T-cell (primary cell): ENCODE measurements around the gene PBX1. TPM values are rescaled to one million over a fixed set of nuclear protein-coding genes. Genes with fewer than 3 reads are reported as not detected.

Experiments used
- ATAC-seq, 4 experiments: fragments of 200-7000 bp in 3 of 4; fragments of 150-1000 bp in 1 of 4; cut with Tn5 transposase; replicated peaks in 1 of 4; 1 replicate in 3 of 4; 2 replicates in 1 of 4; pipeline ENCODE4 v1.10.0; 2021; ENCODE audit warnings: moderate library complexity in 3 of 4, mild to moderate bottlenecking in 2 of 4, moderate number of reproducible peaks in 1 of 4
- CTCF ChIA-PET, 2 donors: fragments of 300-600 bp; sonication (Branson Sonifier 250); formaldehyde crosslinking; loops; one replicate each; lab custom pipeline; 2022; ENCODE audit warnings: antibody characterized with exemption in 2 of 2; lab: Charles Lee
- POLR2A ChIA-PET, 2 donors: fragments of 300-600 bp; sonication (Branson Sonifier 250); formaldehyde crosslinking; loops; one replicate each; lab custom pipeline; 2022; ENCODE audit warnings: antibody characterized with exemption in 2 of 2; lab: Charles Lee
- DNase-seq, 35 experiments: peaks; one replicate each; pipeline versions ENCODE4 v3.0.0 to v3.0.0-alpha.2; 2013 to 2023
- H3K27ac ChIP-seq: one replicate; pipeline ENCODE4 v1.5.1; 2013; ENCODE audit warnings: low read length
- H3K27me3 ChIP-seq, 2 experiments: replicated peaks in 1 of 2; 1 replicate in 1 of 2; 2 replicates in 1 of 2; pipeline versions ENCODE4 v1.6.1 to v1.7.0; 2013; ENCODE audit warnings: low read length in 1 of 2, mixed read lengths in 1 of 2; ENCODE audit not compliant: control insufficient read depth in 2 of 2, insufficient read depth in 2 of 2; ENCODE audit errors: extremely low read depth in 1 of 2
- H3K36me3 ChIP-seq, 2 donors: 1 replicate in 1 of 2; 2 replicates in 1 of 2; pipeline versions ENCODE4 v1.6.1 to v1.7.0; 2013; ENCODE audit warnings: low read length in 1 of 2; ENCODE audit not compliant: control insufficient read depth in 2 of 2, insufficient read depth in 1 of 2; ENCODE audit errors: extremely low read depth in 1 of 2
- H3K4me1 ChIP-seq, 2 experiments: 1 replicate in 1 of 2; 2 replicates in 1 of 2; pipeline versions ENCODE4 v1.6.1 to v1.7.0; 2013; ENCODE audit warnings: low read length in 2 of 2, mixed read lengths in 1 of 2; ENCODE audit not compliant: insufficient read depth in 2 of 2, control insufficient read depth in 1 of 2; ENCODE audit errors: extremely low read depth in 1 of 2
- H3K4me3 ChIP-seq, 2 donors: 1 replicate in 1 of 2; 2 replicates in 1 of 2; pipeline versions ENCODE4 v1.5.1 to v1.7.0; 2013; ENCODE audit warnings: mild to moderate bottlenecking in 2 of 2, low read length in 1 of 2, moderate library complexity in 1 of 2; ENCODE audit not compliant: control insufficient read depth in 1 of 2; ENCODE audit errors: extremely low read depth in 1 of 2
- H3K9me3 ChIP-seq: 2 replicates; pipeline ENCODE4 v1.7.0; 2013
- H3K27ac Mint-ChIP-seq, 2 donors: one replicate each; pipeline ENCODE4 v1.8.0; 2020 to 2021; ENCODE audit warnings: mild to moderate bottlenecking in 2 of 2, mixed read lengths in 2 of 2
- H3K27me3 Mint-ChIP-seq, 2 donors: one replicate each; pipeline ENCODE4 v1.8.0; 2021 to 2022; ENCODE audit warnings: mixed read lengths in 2 of 2
- H3K36me3 Mint-ChIP-seq: one replicate; pipeline ENCODE4 v1.8.0; 2021; ENCODE audit warnings: mixed read lengths
- H3K4me1 Mint-ChIP-seq, 3 donors: one replicate each; pipeline ENCODE4 v1.8.0; 2020 to 2022; ENCODE audit warnings: mixed read lengths in 3 of 3, mild to moderate bottlenecking in 1 of 3
- H3K4me3 Mint-ChIP-seq, 3 donors: one replicate each; pipeline ENCODE4 v1.8.0; 2020 to 2022; ENCODE audit warnings: mild to moderate bottlenecking in 3 of 3, mixed read lengths in 3 of 3, moderate library complexity in 3 of 3
- H3K9me3 Mint-ChIP-seq, 3 donors: one replicate each; pipeline ENCODE4 v1.8.0; 2020 to 2022; ENCODE audit warnings: mixed read lengths in 3 of 3
- WGBS: methylation state at CpG from one replicate; pipeline ENCODE4 v1.1.5; 2013; ENCODE audit warnings: missing lambda C conversion rate; ENCODE audit not compliant: insufficient coverage; 5-methylcytosine and 5-hydroxymethylcytosine counted together
- total RNA-seq, 35 experiments: library from RNA in 6 of 35; stranded (reverse) in 6 of 35; fragments of 120-200 nt in 1 of 35; gene quantifications; one replicate each; pipeline versions ENCODE4 v1.2.1 to v1.2.4 and lab custom pipeline; 2013 to 2026

The PBX1 gene
- total RNA-seq, 5 donors from 2014 or later (not counting 1 experiment from before 2014, with no cell fraction given) = 0.92 to 2.9 (median 1.8) TPM

DNA sequence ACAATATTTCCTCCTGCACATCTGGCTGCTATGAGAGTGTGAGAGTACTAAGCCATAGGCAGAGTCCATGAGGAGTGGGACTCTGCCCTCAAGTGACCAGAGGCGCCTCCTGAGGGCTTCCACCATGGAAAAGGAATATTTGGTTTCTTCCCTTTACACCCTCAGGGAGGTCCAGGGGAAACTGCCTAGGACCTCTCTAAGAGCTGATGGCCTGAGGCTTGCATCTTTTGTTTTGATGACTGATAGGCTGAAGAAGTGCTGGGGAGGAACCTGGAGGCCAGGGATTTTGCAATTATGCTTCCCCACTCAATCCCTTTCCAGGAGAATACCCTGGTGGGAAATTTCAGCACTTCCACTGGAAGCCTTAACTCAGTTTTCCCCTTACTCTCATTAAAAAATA lies 111.0 kb downstream of the PBX1 start:
- DNase-seq (no peak), ATAC-seq (no peak)
- no peak overlapping the region for H3K4me3 ChIP-seq
- H3K9me3 ChIP-seq = no peaks in the 10 kb centered on the region
- WGBS = no CpG with 5 or more reads among the region's 1 CpG
- Mint-ChIP-seq H3K4me1 (peaks cover 0 to 6% (median 5%) of the 10 kb centered on the region in 3 donors), H3K4me3 (no peak overlapping the region), H3K36me3 (no peaks in the 10 kb centered on the region), H3K27me3 (peaks cover 0 to 3% of the 10 kb centered on the region in 2 donors), H3K9me3 (peaks cover 7 to 12% (median 8%) of the 10 kb centered on the region in 3 donors), H3K27ac (no peak overlapping the region)
- H3K27me3 ChIP-seq = no peaks in the 10 kb centered on the region
- POLR2A ChIA-PET = no interaction called here
- CTCF ChIA-PET = no interaction called here
- H3K4me1 ChIP-seq = no peaks in the 10 kb centered on the region
- no peaks in the 10 kb centered on the region for H3K36me3 ChIP-seq
- H3K27ac ChIP-seq = no peak overlapping the region

- ChIA-PET CTCF (no interaction called here), POLR2A (no interaction called here)
- Mint-ChIP-seq H3K4me1 (peaks cover 0 to 6% (median 5%) of the 10 kb centered on the region in 3 donors), H3K9me3 (peaks cover 7 to 11% (median 8%) of the 10 kb centered on the region in 3 donors), H3K27ac (no peak overlapping the region), H3K36me3 (no peaks in the 10 kb centered on the region), H3K4me3 (no peak overlapping the region), H3K27me3 (peaks cover 0 to 3% of the 10 kb centered on the region in 2 donors)
- WGBS = no CpG with 5 or more reads among the region's 6 CpGs
- no peaks in the 10 kb centered on the region for H3K36me3 ChIP-seq
- no peak overlapping the region for H3K27ac ChIP-seq
- DNase-seq (no peak), ATAC-seq (no peak)
- no peaks in the 10 kb centered on the region for H3K27me3 ChIP-seq
- no peaks in the 10 kb centered on the region for H3K4me1 ChIP-seq
- H3K9me3 ChIP-seq = no peaks in the 10 kb centered on the region
- no peak overlapping the region for H3K4me3 ChIP-seq
Measured at GRCh38 chr1:164670786-164671185, 111.8 kb downstream of the PBX1 start.

GRCh38 chr1:164671323-164671965 lies 112.5 kb downstream of the PBX1 start:
- ChIA-PET POLR2A (no interaction called here), CTCF (no interaction called here)
- WGBS = 90% methylated on average over 4 of the region's 7 CpGs
- no peaks in the 10 kb centered on the region for H3K36me3 Mint-ChIP-seq
- no peak for DNase-seq
- ATAC-seq = no peak
- no peak overlapping the region for H3K4me3 Mint-ChIP-seq
- no peak overlapping the region for H3K27ac Mint-ChIP-seq
- H3K4me1 ChIP-seq = no peaks in the 10 kb centered on the region
- no peak overlapping the region for H3K27ac ChIP-seq
- H3K27me3 ChIP-seq = no peaks in the 10 kb centered on the region
- peaks cover 0 to 6% (median 5%) of the 10 kb centered on the region in 3 donors for H3K4me1 Mint-ChIP-seq
- H3K27me3 Mint-ChIP-seq = peaks cover 0 to 3% of the 10 kb centered on the region in 2 donors
- H3K4me3 ChIP-seq = no peak overlapping the region
- H3K36me3 ChIP-seq = no peaks in the 10 kb centered on the region
- H3K9me3 Mint-ChIP-seq = peaks cover 7 to 9% (median 8%) of the 10 kb centered on the region in 3 donors
- H3K9me3 ChIP-seq = no peaks in the 10 kb centered on the region

- Histone ChIP-seq H3K27me3 (no peaks in the 10 kb centered on the region), H3K9me3 (no peaks in the 10 kb centered on the region), H3K4me1 (no peaks in the 10 kb centered on the region), H3K36me3 (no peaks in the 10 kb centered on the region), H3K4me3 (no peak overlapping the region), H3K27ac (no peak overlapping the region)
- no peak for DNase-seq
- POLR2A ChIA-PET = no interaction called here
- peaks cover 0 to 3% of the 10 kb centered on the region in 2 donors for H3K27me3 Mint-ChIP-seq
- H3K9me3 Mint-ChIP-seq = peaks cover 7 to 9% (median 8%) of the 10 kb centered on the region in 3 donors
- ATAC-seq = no peak
- 42% methylated on average over 2 of the region's 7 CpGs for WGBS
- peaks cover 0 to 6% (median 5%) of the 10 kb centered on the region in 3 donors for H3K4me1 Mint-ChIP-seq
- CTCF ChIA-PET = no interaction called here
- H3K4me3 Mint-ChIP-seq = no peak overlapping the region
- no peak overlapping the region for H3K27ac Mint-ChIP-seq
- H3K36me3 Mint-ChIP-seq = no peaks in the 10 kb centered on the region
Measured at GRCh38 chr1:164671966-164672571, 113.1 kb downstream of the PBX1 start.

DNA sequence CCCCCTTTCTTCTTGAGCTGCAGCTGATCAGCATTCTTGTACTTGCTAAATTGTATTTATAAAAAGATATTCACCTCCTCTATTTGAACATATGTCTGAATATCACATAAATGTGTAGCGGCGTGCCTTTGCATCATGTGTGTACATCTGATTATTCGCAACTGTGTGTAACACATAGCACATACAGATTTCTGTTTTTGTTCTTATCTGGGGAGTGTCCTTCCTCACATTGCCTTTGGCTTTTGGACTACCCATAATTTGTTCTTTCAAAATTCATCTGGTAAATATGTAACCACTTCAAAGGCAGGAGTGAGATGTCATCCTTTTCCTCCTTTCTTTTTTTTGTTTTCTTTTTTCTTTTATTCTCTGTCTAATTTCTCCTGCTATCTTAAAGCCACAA lies 113.6 kb downstream of the PBX1 start:
- Mint-ChIP-seq H3K27ac (no peak overlapping the region), H3K36me3 (no peaks in the 10 kb centered on the region), H3K4me1 (peaks cover 0 to 6% (median 5%) of the 10 kb centered on the region in 3 donors), H3K27me3 (peaks cover 0 to 3% of the 10 kb centered on the region in 2 donors), H3K4me3 (no peak overlapping the region), H3K9me3 (peaks cover 7 to 11% (median 8%) of the 10 kb centered on the region in 3 donors)
- POLR2A ChIA-PET = no interaction called here
- CTCF ChIA-PET = interaction anchor here in 1 of 2 donors (0.7 kb wide), 1 partner anchor 15 kb away, joined by 3 read pairs; no protein-coding TSS in a partner anchor
- Histone ChIP-seq H3K36me3 (no peaks in the 10 kb centered on the region), H3K27me3 (no peaks in the 10 kb centered on the region), H3K4me3 (no peak overlapping the region), H3K27ac (no peak overlapping the region), H3K9me3 (no peaks in the 10 kb centered on the region), H3K4me1 (no peaks in the 10 kb centered on the region)
- DNase-seq (no peak), ATAC-seq (no peak)
- no CpG with 5 or more reads among the region's 3 CpGs for WGBS

GRCh38 chr1:164673584-164674214 lies 114.7 kb downstream of the PBX1 start:
- H3K27ac Mint-ChIP-seq = no peak overlapping the region
- DNase-seq = no peak
- peaks cover 0 to 3% of the 10 kb centered on the region in 2 donors for H3K27me3 Mint-ChIP-seq
- ChIA-PET CTCF (no interaction called here), POLR2A (no interaction called here)
- H3K36me3 Mint-ChIP-seq = no peaks in the 10 kb centered on the region
- H3K27me3 ChIP-seq = no peaks in the 10 kb centered on the region
- peaks cover 7 to 11% (median 8%) of the 10 kb centered on the region in 3 donors for H3K9me3 Mint-ChIP-seq
- H3K4me1 ChIP-seq = no peaks in the 10 kb centered on the region
- no peaks in the 10 kb centered on the region for H3K36me3 ChIP-seq
- no peaks in the 10 kb centered on the region for H3K9me3 ChIP-seq
- peaks cover 0 to 6% (median 5%) of the 10 kb centered on the region in 3 donors for H3K4me1 Mint-ChIP-seq
- 88% methylated on average over 8 of the region's 14 CpGs for WGBS
- H3K4me3 Mint-ChIP-seq = no peak overlapping the region
- H3K4me3 ChIP-seq = no peak overlapping the region
- no peak overlapping the region for H3K27ac ChIP-seq
- ATAC-seq = no peak
